ENCODE results near the gene PRKG1. TPM values are rescaled to one million over a fixed set of nuclear protein-coding genes. Genes with fewer than 3 reads are reported as not detected.

PRKG1 gene
- total RNA-seq, 6 experiments from 2014 or later, result 1.1 to 2.0 (median 1.3) TPM

GRCh38 chr10:51097546-51097945 lies 23.3 kb downstream of the PRKG1 start:
- Histone ChIP-seq H3K9me3 (no peaks in the 10 kb centered on the region), H3K36me3 (no peaks in the 10 kb centered on the region), H3K27me3 (no peaks in the 10 kb centered on the region), H3K4me1 (no peaks in the 10 kb centered on the region), H3K27ac (no peak overlapping the region), H3K4me3 (no peak overlapping the region)
- TF ChIP-seq POLR2A (IDR thresholded peaks at IDR 0.05), result no peak
- no peak for TF ChIP-seq CTCF (IDR thresholded peaks at IDR 0.05)
- ATAC-seq, result no peak
- no peak for DNase-seq
- 68% methylated on average over 4 of the region's 4 CpGs for WGBS (ENCODE audit: insufficient coverage, low coverage, low lambda C conversion rate, missing lambda C conversion rate)
- intact Hi-C loops (cut with DNase I), result no loop called here

GRCh38 chr10:51100221-51100620 lies 25.9 kb downstream of the PRKG1 start:
- Histone ChIP-seq H3K27ac (no peak overlapping the region), H3K27me3 (no peaks in the 10 kb centered on the region), H3K4me3 (no peak overlapping the region), H3K36me3 (no peaks in the 10 kb centered on the region), H3K9me3 (no peaks in the 10 kb centered on the region), H3K4me1 (no peaks in the 10 kb centered on the region)
- no peak for ATAC-seq
- intact Hi-C loops (cut with DNase I), result no loop called here
- TF ChIP-seq POLR2A (IDR thresholded peaks at IDR 0.05) (no peak), CTCF (IDR thresholded peaks at IDR 0.05) (no peak)
- WGBS (ENCODE audit: insufficient coverage, low coverage, low lambda C conversion rate, missing lambda C conversion rate), result 43% methylated on average over 1 of the region's 1 CpG
- no peak for DNase-seq

- no peak overlapping the region for H3K27ac ChIP-seq
- TF ChIP-seq POLR2A (IDR thresholded peaks at IDR 0.05) (no peak), CTCF (IDR thresholded peaks at IDR 0.05) (no peak)
- H3K4me1 ChIP-seq, result no peaks in the 10 kb centered on the region
- H3K4me3 ChIP-seq, result no peak overlapping the region
- no peaks in the 10 kb centered on the region for H3K9me3 ChIP-seq
- 39% methylated on average over 3 of the region's 3 CpGs for WGBS (ENCODE audit: insufficient coverage, low coverage, low lambda C conversion rate, missing lambda C conversion rate)
- H3K36me3 ChIP-seq, result no peaks in the 10 kb centered on the region
- ATAC-seq, result no peak
- DNase-seq, result no peak
- no peaks in the 10 kb centered on the region for H3K27me3 ChIP-seq
- intact Hi-C loops (cut with DNase I), result no loop called here
Observed at GRCh38 chr10:51103554-51104217, 29.4 kb downstream of the PRKG1 start.

GRCh38 chr10:51106311-51106945 lies 32.1 kb downstream of the PRKG1 start:
- Histone ChIP-seq H3K36me3 (no peaks in the 10 kb centered on the region), H3K27ac (no peak overlapping the region), H3K4me3 (no peak overlapping the region), H3K9me3 (no peaks in the 10 kb centered on the region), H3K4me1 (no peaks in the 10 kb centered on the region), H3K27me3 (no peaks in the 10 kb centered on the region)
- ATAC-seq (no peak), DNase-seq (no peak)
- 61% methylated on average over 5 of the region's 5 CpGs for WGBS (ENCODE audit: insufficient coverage, low coverage, low lambda C conversion rate, missing lambda C conversion rate)
- no peak for TF ChIP-seq POLR2A (IDR thresholded peaks at IDR 0.05)
- no peak for TF ChIP-seq CTCF (IDR thresholded peaks at IDR 0.05)
- intact Hi-C loops (cut with DNase I), result no loop called here
